Posterior vena cava (tissue), 2 donors: ENCODE data around the gene PRKAR1B. TPM values are rescaled to one million over a fixed set of nuclear protein-coding genes. Genes with fewer than 3 reads are reported as not detected.

Experiments
- DNase-seq: peaks from one replicate; pipeline ENCODE4 v3.0.0-alpha.2; 2020; ENCODE audit warnings: low spot score
- intact Hi-C, 2 donors: fragments of 100-400 bp; cut with DNase I; formaldehyde crosslinking; loops; one replicate each; pipeline versions ENCODE4 v1.14.1 to v1.14.2; 2022 to 2023
- total RNA-seq, 2 donors: library from RNA; stranded (reverse); fragmentation: NEBNext Ultra II Directional; extraction: Animal tissue kit (Norgen Biotek cat#: 25700); gene quantifications; one replicate each; pipeline ENCODE4 v1.2.1, GENCODE V29; 2021
- donor health status: DM: yes; HTN: yes; CAD: no.
- donor health status: DM: yes; HTN: yes; CAD: no.

Gene PRKAR1B
- total RNA-seq, 2 donors from 2014 or later = 10.1 TPM

DNA sequence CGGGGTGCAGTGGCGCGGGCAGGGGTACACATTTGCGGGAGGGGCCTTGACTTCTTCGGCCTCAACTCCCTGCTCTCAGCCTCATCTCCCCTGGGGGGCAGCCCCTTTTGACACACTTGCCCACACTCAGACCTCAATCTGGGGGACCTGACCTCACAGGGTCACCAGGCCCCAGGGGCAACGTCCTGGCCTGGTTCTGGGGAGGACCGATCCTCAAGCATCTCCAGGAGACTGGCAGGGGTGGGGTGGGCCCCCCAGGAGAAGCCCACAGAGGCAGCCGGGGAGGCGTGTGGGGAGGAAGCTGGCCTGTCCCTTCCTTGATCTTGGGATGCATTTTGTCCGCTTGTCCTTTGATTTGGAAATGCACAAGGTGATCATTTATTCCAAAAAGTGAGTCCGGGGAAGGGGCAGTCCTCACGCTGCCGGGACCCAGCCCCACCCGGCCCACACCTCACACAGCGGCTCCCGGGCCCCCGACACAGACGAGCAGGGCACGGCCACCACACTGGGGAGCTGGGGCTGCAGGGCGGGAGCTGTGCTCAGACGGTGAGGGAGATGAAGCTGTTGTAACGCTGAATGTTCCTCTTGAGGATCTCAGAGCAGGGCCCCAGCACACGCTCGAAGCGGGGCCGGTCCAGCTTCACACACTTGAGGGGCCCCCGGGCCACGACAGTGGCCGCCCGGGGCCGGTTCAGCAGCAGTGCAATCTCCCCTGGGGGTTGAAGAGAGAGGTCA lies 177.0 kb downstream of the PRKAR1B start:
- intact Hi-C loops = no loop called here
- DNase-seq = no peak

DNA sequence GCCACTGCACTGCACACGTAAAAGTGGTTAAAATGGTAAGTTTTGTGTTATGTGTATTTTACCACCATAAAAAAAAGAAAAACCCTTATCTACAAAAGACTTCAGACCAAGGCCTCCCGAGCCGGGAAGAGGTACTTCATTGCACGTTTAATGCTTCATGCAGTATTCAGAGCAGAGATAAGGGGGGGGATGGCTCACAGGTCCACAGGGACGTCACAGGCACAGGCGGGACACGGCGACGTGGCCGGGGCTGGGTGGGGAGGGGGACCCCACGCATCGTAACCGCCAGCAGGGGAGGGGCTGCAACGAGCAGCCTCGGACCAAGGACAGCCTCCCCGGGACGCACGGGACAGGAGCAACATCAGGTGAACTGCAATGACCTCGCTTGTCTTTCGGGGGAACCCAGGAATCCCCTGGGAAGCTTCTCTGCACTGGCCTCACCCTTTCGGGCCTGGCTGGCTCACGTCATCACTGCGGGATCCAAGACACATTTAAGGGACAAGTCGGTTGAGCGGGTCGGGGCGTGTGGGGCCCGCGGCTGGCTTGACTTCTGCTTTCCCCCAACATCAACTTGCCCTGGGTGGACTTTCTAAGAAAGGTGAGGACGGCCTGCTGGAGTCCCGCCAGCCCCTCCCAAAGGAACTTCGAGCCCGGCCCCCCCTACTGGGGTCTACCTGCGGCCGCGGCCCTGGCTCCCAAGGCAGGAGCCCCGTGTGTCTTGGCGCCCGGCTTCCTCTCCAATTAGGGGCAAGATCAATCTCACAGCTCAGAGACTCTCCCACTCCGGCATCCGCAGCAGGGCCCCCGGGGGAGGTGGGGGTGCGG lies 177.8 kb downstream of the PRKAR1B start:
- DNase-seq = no peak
- intact Hi-C loops = no loop called here

DNA sequence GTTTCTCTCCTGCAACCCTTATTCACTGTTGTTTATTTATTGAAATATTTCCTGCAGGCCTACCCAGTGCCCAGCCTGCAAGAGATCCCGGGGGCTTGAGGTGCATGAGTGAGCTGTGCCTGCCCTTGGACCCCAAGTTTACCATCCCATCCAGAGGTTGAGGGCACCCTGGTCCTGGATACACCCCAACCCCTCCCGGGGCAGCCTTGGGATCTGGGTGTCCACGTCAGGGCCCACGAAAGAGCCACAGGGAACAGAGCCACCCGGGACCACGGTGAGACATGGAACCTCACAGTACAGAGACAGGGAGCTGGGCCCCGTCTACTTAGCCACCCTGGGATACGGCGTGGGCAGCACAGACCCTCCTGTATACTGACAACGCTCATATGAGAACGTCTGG lies 178.7 kb downstream of the PRKAR1B start:
- intact Hi-C loops = no loop called here
- DNase-seq = no peak

DNA sequence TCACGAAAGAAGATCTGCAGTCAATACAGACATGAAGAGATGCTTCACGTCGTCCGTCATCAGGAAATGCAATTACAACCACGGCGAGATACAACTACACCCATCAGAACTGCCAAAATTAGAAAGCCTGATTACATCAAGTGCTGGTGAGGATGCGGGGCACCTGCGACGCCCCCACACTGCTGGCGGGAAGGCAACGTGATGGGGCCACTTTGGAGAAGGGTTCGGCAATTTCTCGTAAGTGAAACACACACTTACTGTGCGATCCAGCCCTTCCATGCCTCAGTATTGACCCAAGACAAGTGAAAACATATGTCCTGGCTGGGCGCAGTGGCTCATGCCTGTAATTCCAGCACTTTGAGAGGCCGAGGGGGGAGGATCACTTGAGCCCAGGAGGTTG lies 181.6 kb downstream of the PRKAR1B start:
- intact Hi-C loops = no loop called here
- no peak for DNase-seq

DNA sequence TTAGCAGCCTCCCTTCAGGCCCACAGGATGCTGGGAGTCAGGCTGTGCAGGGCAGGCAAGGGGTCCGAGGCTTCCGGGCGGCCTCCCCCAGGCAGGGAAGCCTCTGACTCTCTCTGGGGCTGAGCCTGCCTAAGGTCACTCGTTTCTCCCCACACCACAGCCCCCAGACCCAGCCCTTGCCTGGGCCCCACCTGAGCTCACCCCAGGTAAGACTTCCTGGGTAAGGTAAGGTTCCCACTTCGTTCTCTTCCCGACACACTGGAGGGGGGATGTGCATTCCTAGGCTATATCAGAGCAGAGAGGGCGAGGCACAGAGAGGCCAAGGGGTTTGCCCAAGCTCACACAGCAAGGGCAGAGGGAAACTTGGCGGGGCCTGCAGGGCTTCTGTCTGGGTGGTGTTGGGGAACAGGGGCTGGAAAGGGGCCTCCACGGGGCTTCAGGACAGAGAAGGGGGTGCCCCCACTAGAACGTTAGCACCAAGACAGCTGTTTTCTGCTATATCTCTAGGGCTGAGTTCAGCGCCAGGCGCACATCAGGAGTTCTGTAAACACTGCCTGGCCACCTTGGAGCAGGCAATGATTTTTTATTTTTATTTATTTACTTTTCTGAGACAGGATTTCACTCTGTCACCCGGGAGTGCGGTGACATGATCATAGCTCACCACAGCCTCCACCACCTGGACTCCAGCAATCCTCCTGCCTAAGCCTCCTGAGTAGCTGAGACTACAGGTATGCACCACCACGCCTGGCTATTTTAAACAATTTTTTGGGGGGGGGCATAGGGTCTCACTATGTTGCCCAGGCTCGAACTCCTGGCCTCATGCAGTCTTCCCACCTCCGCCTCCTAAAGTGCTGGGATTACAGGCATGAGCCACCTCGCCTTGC lies 182.5 kb downstream of the PRKAR1B start:
- intact Hi-C loops = no loop called here
- no peak for DNase-seq

DNA sequence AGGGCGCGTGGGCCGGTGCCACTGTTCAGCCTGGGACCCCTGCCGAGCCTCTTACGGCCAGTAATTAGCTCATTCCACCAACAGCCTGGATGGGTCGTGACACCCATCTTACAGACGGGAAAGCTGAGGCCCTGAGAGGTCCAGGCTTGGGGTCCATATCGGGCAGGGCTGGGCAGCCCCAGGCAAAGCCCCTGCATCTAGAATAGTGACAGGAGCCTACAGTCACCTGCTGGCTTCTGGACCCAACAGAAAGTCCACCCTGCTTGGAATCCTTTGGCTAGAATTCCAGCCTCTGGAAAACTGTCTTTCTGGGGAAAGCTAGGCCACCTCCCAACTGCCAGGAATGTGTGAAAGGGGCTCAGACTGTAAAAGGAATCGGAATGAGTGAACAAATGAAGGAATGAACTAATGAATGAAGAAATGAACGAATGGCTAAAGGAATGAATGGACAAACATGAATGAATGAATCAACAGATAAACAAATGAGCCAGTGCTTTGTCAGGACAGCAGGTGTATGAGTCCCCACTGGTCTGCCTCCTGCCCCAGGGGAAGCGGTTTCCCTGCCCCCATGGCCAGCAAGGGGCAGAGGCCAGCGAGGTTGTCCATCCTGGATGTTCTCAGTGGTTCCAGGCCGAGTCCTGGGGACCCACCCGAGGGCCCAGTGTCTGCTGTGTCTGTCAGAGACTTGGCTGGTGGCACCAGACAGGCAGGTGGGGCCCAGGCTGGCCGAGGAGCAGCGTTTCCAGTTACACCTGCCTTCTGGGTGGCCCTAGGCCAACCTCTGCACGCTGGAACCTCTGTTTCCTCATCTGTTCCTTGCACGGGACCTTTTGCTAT lies 183.4 kb downstream of the PRKAR1B start:
- no peak for DNase-seq
- intact Hi-C loops = no loop called here

DNA sequence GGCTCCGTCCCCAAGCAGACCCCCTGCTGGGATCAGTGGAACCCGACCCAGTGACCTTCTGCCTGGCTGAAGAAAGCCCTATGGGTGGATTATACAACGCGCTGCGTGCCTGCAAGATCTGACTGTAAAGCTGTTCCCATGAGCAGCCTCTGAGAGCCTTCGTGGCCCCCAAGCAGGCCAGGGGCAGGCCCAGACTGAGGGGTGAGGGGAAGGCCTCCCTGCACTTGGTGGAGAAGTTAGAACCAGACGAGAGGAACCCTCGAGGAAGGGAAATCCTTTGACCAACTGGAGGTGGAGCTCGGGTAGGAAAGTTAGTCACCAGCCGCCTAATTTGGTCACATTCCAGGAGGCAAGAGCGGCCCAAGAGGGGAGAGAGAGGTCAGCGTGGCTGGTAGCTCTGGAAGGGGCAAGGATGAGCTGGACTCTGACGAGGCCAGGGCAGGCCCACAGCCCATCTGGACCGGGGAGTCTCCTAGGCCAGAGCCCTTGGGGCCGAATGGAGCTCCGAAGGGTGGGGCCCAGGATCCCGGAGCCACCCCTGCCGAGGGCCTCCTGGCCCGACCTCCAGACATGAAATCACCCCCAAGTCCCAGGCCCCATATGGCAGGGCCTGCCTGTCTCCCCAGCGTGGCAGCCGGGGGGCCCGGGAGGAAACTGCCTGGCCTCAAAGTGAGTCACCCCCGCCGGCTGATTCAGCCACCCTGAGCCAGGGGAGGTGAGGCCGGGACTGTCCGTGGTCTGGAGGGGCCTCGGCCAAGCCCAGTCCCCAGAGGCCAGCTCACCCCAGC lies 184.2 kb downstream of the PRKAR1B start:
- intact Hi-C loops = no loop called here

DNA sequence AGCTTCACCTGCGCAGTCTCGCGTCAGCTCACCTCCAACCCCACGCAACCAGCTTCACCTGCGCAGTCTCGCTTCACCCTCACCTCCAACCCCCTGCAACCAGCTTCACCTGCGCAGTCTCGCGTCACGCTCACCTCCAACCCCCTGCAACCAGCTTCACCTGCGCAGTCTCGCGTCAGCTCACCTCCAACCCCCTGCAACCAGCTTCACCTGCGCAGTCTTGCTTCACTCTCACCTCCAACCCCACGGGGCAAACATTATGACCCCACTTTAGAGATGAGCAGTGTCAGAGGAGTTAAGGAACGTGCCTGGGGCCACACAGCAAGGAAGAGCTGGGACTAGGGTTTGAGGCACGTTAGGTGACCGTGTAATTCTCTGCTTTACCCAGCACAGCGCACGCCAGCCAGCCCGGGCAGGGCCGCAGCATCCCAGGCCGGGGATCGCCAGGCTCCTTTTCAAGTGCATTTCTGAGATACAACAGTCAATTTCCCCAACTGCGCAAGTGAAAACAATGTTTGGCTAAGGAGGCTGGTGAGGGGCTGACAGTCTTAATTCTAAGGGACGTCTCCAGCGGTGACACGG lies 184.9 kb downstream of the PRKAR1B start:
- intact Hi-C loops = no loop called here
- DNase-seq = no peak

More for the DNA sequence above, 184.2 kb downstream of the PRKAR1B start:
- peak; percentile 94 for DNase-seq

DNA sequence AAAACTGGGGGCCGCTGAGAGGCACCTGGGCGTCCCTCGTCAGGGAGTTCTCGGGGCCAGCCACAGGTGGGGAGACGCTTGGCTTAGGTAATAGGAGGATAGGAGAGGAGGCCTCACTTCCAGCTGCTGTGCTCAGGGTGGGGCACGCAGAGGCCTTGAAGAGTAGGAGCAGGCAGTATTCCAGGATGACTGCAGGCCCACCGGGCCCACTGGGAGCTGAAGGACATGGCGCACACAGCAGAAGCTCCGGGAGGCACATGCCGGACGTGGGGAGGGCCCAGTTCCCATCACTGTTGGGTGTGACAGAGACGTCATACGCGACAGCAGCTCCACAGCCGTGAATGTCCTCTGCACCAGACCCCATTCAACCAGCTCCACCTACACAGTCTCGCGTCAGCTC lies 185.4 kb downstream of the PRKAR1B start:
- intact Hi-C loops = no loop called here
- DNase-seq = no peak

DNA sequence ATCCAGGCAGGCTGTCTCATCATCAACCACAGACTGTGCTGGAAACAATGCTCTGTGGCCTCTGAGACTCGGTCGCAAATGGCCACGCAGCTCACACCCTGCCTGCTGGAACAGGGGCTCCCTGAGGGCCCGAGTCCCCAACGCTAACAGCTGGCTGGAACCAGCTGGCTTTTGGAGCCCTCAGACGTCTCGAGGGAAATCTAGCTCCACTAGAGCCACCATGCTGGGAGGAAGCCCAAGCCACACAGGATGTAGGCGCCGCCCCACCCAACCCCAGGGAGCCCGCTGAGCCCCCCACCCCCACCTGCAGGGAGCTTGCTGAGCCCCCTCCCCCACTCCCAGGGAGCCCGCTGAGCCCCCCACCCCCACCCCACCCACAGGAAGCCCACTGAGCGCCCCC lies 186.1 kb downstream of the PRKAR1B start:
- intact Hi-C loops = no loop called here
- DNase-seq = no peak

DNA sequence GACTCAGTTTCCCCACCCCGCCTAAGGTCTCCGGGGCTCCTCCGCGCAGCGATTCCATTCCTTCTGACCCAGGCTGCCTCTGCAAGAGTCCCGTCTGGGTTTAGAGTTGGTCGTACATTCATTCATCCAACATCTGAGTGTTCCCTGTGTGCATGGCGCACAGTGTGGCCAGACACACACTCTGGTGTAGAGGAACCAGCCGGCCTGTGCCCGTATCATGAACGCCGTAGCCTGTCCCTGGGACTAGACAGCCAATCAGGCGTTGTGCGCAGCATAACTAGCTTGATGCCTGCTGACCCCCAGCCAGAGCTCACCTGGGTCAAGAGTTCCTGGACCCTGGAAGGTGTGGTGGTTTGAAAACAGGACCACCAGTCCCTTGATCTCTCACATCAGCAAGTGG lies 186.5 kb downstream of the PRKAR1B start:
- DNase-seq = no peak
- intact Hi-C loops = no loop called here

DNA sequence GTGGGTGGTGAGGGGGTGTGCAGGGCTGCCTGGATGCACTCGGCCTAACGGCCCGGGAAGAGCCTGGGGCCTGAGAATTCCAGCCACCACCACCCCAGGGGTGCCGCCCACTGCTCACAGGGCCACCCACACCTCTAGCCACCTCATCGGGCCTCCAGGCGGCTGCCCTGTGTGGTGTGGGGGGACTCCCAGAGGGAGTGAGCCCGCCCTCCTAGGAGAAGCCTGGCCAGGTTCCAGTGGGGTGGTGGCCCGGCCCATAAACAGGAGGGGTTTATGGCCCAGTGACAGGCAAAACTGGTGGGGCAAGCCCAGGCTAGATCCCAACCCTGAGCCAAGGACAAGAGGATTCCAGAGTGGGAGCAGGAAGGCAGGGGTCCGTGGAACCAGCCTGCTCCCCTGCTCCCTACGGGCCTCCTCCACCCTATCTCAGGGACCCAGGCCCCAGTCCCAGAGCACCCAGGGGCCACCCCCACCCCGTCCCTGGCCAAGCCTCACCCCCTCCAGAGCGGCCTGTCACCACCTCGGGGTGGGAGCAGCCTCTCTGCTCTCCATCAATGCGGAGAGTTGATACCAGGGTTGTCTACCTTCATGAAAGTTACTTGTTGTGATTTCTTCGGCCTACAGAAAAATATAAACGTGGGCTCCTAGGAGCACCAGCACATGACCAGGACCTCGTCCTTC lies 187.2 kb downstream of the PRKAR1B start:
- intact Hi-C loops = no loop called here
- DNase-seq = no peak

DNA sequence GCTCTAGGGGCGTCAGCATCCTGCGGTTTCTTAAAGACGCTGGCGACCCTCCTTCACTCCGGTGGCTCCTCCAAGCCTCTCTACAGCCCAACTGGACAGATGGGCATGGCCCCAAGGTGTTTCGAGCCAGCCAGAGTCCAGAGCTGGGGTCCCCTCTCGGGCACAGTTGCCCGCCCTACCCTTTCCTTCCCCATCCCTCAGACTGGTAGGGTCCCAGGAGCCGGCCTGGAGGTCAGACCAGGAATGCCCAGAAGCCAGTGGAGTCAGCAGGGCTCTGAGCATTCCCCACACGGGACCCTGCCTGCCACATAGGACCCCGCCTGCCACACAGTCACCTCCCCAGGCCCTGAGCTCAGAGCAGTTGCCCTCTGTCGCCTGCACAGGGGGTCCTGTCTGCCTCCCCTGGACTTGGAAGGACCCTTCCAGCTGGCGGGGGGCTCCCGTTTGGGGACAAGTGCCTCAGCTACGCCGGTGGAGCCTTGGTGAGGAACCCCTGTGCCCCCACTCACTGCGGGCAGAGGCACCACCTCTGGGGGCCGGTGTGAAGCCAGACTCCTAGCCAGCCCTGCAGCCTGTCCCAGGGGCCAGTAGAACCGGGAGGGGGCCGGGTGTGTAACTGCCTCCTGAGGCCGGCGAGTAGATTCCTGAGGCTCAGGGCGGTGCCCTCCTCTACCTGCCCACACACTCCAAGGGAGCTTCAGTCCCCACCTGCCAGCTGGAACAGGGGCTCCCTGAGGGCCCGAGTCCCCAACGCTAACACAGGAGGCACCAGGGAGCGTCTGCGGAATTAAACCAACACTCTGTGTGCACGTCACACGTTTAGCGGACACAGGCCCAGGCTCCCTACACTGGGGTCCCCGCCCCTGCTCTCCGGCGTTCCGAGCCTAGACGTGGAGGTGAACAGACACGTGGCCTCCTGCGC lies 188.1 kb downstream of the PRKAR1B start:
- DNase-seq = no peak

DNA sequence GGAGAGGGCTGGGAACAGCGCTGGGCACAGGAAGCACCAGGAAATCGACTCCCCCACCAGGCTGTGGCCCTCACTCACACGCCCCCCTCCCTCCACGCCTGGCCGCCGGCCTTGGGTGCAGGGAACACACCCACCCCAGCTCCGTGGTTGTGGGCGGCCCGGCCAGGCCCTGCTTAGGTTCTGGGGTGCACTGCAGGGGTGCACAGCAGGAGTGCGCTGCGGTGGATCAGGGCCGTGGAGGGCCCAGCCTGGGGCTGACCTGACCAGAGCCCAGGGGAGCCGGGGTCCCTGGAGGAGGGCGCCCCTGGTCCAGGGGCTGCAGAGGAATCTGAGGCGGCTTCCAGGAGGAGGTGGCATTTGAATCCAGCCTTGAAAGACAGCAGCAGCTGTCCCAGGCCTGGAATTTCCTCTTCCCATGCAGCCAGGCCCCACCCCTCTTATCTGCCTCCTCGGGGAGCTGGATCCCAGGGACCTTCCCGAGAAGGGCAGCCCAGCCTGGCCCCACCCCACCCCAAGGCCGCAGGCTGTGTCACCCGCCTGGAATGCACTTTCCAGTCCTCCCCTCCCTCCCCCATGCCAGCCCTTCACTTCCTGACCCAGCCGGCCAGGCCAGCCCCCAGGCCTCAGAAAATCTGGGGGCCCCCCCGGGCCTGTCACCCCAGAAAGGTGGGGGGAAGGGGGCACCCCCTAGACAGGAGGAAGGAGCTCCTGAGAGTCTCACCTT lies 189.0 kb downstream of the PRKAR1B start:
- peak; percentile 86 for DNase-seq

More for the DNA sequence above, 188.1 kb downstream of the PRKAR1B start:
- intact Hi-C loops = no loop called here

DNA sequence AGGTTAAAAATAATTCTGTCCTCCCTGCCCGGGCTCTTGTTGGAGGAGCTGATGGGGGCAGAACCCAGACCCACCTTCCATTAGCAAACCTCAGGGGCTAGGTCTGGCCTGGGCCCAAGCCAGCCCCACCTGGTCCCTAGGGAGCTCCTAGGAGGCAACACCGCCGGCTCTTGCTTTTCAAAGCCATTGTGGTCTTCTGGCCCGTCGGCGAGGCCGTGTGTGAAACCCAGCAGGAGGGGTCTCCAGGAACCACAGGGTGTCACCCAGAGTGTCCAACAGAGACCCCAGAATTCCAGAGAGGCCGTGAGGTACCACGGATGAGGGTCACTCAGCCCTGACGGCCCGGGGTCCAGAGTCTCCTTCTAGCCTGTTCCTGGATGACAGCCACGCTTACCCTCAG lies 190.8 kb downstream of the PRKAR1B start:
- intact Hi-C loops = no loop called here
- no peak for DNase-seq

More for the DNA sequence above, 189.0 kb downstream of the PRKAR1B start:
- intact Hi-C loops = no loop called here

DNA sequence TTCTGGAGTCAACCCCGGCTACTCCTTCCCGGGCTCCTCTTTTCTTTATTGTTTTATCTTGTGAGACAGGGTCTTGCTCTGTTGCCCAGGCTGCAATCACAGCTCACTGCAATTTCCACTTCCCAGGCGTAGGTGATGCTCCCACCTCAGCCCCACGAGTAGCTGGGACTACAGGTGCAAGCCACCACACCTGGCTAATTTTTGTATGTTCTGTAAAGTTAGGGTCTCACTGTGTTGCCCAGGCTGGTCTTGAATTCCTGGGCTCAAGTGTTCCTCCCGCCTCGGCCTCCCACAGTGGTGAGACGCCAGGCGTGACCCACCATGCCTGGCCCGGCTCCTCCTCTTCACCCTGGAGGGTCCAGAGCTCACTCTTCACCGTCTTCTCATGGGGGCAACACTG lies 192.1 kb downstream of the PRKAR1B start:
- intact Hi-C loops = no loop called here
- no peak for DNase-seq
